Astrocyte (in vitro differentiated cells and primary cell): ENCODE data around the gene USP6NL.

ENCODE experiments used
- EZH2 ChIP-seq: IDR thresholded peaks from 2 replicates; pipeline ENCODE4 v1.6.1; 2012; ENCODE audit warnings: mild to moderate bottlenecking, low read length, inconsistent platforms; ENCODE audit not compliant: insufficient read depth
- TF ChIP-seq, protein P1 (sequence below): IDR thresholded peaks from 2 replicates; pipeline ENCODE4 v1.5.1; 2011; ENCODE audit warnings: low read depth, mild to moderate bottlenecking, inconsistent platforms, low read length, moderate library complexity; ENCODE audit not compliant: insufficient read depth

DNA sequence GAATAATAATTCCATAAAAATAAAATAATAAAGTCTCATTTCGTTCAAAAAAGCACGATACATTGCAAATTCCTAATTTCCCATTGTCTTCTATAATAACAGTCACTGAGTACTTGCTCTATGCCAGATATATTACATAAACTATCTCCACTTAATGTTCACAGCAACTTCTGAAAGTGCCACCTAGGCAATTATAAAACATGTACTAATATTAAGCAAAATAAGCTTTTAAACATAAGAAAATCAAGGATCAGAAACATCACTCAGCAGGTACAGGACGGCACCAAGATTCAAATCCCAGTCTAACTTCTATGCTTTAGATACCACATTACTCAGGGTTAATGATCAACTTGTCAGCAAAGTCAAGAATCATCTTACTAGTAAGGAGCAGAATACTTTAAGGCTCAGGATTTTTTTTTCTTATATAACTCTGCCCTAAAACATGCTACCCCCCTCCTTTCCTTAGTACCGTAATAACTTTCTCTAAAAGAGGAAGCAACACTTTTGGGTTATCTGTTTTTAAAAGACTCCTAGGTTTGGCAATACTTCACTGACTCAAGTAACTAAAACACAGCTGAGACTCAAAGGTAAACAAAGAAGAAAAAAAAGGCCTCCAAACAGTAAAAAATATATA, 51.3 kb downstream of the USP6NL start:
- TF ChIP-seq, protein P1, sequence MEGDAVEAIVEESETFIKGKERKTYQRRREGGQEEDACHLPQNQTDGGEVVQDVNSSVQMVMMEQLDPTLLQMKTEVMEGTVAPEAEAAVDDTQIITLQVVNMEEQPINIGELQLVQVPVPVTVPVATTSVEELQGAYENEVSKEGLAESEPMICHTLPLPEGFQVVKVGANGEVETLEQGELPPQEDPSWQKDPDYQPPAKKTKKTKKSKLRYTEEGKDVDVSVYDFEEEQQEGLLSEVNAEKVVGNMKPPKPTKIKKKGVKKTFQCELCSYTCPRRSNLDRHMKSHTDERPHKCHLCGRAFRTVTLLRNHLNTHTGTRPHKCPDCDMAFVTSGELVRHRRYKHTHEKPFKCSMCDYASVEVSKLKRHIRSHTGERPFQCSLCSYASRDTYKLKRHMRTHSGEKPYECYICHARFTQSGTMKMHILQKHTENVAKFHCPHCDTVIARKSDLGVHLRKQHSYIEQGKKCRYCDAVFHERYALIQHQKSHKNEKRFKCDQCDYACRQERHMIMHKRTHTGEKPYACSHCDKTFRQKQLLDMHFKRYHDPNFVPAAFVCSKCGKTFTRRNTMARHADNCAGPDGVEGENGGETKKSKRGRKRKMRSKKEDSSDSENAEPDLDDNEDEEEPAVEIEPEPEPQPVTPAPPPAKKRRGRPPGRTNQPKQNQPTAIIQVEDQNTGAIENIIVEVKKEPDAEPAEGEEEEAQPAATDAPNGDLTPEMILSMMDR: no peak
- no peak for TF ChIP-seq EZH2
